Spleen (tissue), 11 donors: Measurements from ENCODE around the gene DAZL. TPM values are rescaled to one million over a fixed set of nuclear protein-coding genes. Genes with fewer than 3 reads are reported as not detected.

ENCODE experiments used
- DNase-seq: peaks from one replicate; pipeline ENCODE4 v3.0.0-alpha.2; 2020
- H3K27ac ChIP-seq, 8 donors: fragments of 200-600 bp; sonication (generic) in 7 of 8; 1 replicate in 4 of 8; 2 replicates in 4 of 8; pipeline versions ENCODE4 v1.5.0 to v1.8.0; 2016 to 2021; ENCODE audit warnings: inconsistent platforms in 4 of 8, mild to moderate bottlenecking in 4 of 8, moderate library complexity in 1 of 8
- H3K27me3 ChIP-seq, 7 donors: fragments of 200-600 bp; sonication (generic) in 6 of 7; replicated peaks in 1 of 7; 1 replicate in 4 of 7; 2 replicates in 3 of 7; pipeline versions ENCODE4 v1.5.0 to v1.8.0; 2016 to 2021; ENCODE audit warnings: inconsistent platforms in 3 of 7, mild to moderate bottlenecking in 1 of 7
- H3K36me3 ChIP-seq, 6 donors: fragments of 200-600 bp; sonication (generic) in 5 of 6; 1 replicate in 4 of 6; 2 replicates in 2 of 6; pipeline versions ENCODE4 v1.5.0 to v1.8.0; 2016 to 2021; ENCODE audit warnings: inconsistent platforms in 2 of 6
- H3K4me1 ChIP-seq, 6 donors: fragments of 200-600 bp; sonication (generic) in 5 of 6; 1 replicate in 3 of 6; 2 replicates in 3 of 6; pipeline versions ENCODE4 v1.5.0 to v1.8.0; 2016 to 2021; ENCODE audit warnings: inconsistent platforms in 3 of 6
- H3K4me3 ChIP-seq, 8 donors: fragments of 200-600 bp; sonication (generic) in 7 of 8; 1 replicate in 4 of 8; 2 replicates in 4 of 8; pipeline versions ENCODE4 v1.5.0 to v1.8.0; 2016 to 2021; ENCODE audit warnings: inconsistent platforms in 4 of 8, mild to moderate bottlenecking in 4 of 8, moderate library complexity in 2 of 8
- H3K9me3 ChIP-seq, 8 donors: fragments of 200-600 bp; sonication (generic) in 7 of 8; 1 replicate in 4 of 8; 2 replicates in 4 of 8; pipeline versions ENCODE4 v1.5.0 to v1.8.0; 2016 to 2021; ENCODE audit warnings: inconsistent platforms in 4 of 8
- CTCF ChIP-seq, 11 experiments: fragments of 200-600 bp in 7 of 11; fragments of 450-650 bp in 4 of 11; sonication (generic) in 4 of 11; IDR thresholded peaks in 8 of 11; conservative IDR thresholded peaks in 3 of 11; 1 replicate in 7 of 11; 2 replicates in 4 of 11; pipeline versions ENCODE4 v1.4.0 to v1.8.0; 2016 to 2021; ENCODE audit warnings: antibody characterized with exemption in 11 of 11, inconsistent platforms in 4 of 11, mild to moderate bottlenecking in 1 of 11
- POLR2A ChIP-seq, 3 donors: fragments of 450-650 bp; IDR thresholded peaks; one replicate each; pipeline ENCODE4 v1.5.1; 2017; ENCODE audit warnings: antibody characterized with exemption in 3 of 3, mild to moderate bottlenecking in 1 of 3
- POLR2AphosphoS5 ChIP-seq, 3 donors: sonication (generic); formaldehyde crosslinking; IDR thresholded peaks; one replicate each; pipeline ENCODE4 v1.5.1; 2017; ENCODE audit warnings: antibody characterized with exemption in 3 of 3
- WGBS, 5 donors: extraction: QIAGEN DNeasy Blood & Tissue Kit in 3 of 5; methylation state at CpG; one replicate each; pipeline versions ENCODE4 v1.1.5 to v1.1.7; 2013 to 2018; 5-methylcytosine and 5-hydroxymethylcytosine counted together
- intact Hi-C: fragments of 100-400 bp; cut with DNase I; formaldehyde crosslinking; loops from one replicate; pipeline ENCODE4 v1.15.0; 2023; ENCODE audit warnings: low total_unique reads
- polyA plus RNA-seq, 3 donors: library from polyadenylated mRNA; stranded (reverse); fragments of 200-250 nt; gene quantifications; one replicate each; pipeline ENCODE4 v1.2.1, GENCODE V29; 2013
- total RNA-seq, 7 donors: library from RNA; depleted of rRNA in 3 of 7; stranded (reverse); fragments of >200 nt in 3 of 7; fragmentation: NEBNext Ultra II Directional in 4 of 7; extraction: Animal tissue kit (Norgen Biotek cat#: 25700) in 4 of 7; gene quantifications; one replicate each; pipeline versions ENCODE4 v1.1.0 to v1.2.1, GENCODE V29; 2016 to 2021
- donor health status: healthy with polysubstance abuse.
- donor health status: DM: no; HTN: no; CAD: no; lungs with moderate emphysema.
- donor health status: DM: no; HTN: no; CAD: no.
- donor health status: Bipolar disorder and iron deficiency.
- donor health status: healthy.
- donor health status: DM: no; HTN: no; CAD: no.
- donor health status: DM: yes; HTN: yes; CAD: no.

DAZL gene
- total and polyA plus RNA-seq, 10 donors: 0.04 to 0.51 (median 0.30) TPM; not detected in 5

- TF ChIP-seq POLR2A (IDR thresholded peaks at IDR 0.05): no peak
- no peak for TF ChIP-seq POLR2AphosphoS5 (IDR thresholded peaks at IDR 0.05)
- no peak for TF ChIP-seq CTCF (IDR thresholded peaks at IDR 0.05 in 8 of 11, conservative IDR thresholded peaks at IDR 0.05 in 3 of 11)
- no peak for DNase-seq
- whole genome bisulfite sequencing, 5 donors: 95 to 98% (median 96%) methylated on average over 20 to 33 of the region's 33 CpGs
- H3K27ac ChIP-seq: no peak overlapping the region
- intact Hi-C loops: loop anchor here (5.0 to 10.0 kb wide), 3 partner anchors 430 to 1240 kb away; no protein-coding TSS in a partner anchor
- H3K4me1 ChIP-seq: peaks cover 0 to 8% (median 0%) of the 10 kb centered on the region in 6 donors
- no peaks in the 10 kb centered on the region for H3K36me3 ChIP-seq
- no peaks in the 10 kb centered on the region for H3K27me3 ChIP-seq
- no peak overlapping the region for H3K4me3 ChIP-seq
- H3K9me3 ChIP-seq: peaks cover 0 to 12% (median 0%) of the 10 kb centered on the region in 8 donors
Measured at GRCh38 chr3:16604433-16604832, 790 bp downstream of the DAZL start.

GRCh38 chr3:16601537-16602005 is 3.7 kb downstream of the DAZL start:
- TF ChIP-seq CTCF (IDR thresholded peaks at IDR 0.05 in 8 of 11, conservative IDR thresholded peaks at IDR 0.05 in 3 of 11): peak in 1 of 11 experiments; percentile 19
- no peak for TF ChIP-seq POLR2A (IDR thresholded peaks at IDR 0.05)
- Histone ChIP-seq H3K27me3 (no peaks in the 10 kb centered on the region), H3K9me3 (peaks cover 0 to 12% (median 0%) of the 10 kb centered on the region in 8 donors), H3K36me3 (no peaks in the 10 kb centered on the region), H3K4me1 (peaks cover 0 to 8% (median 0%) of the 10 kb centered on the region in 6 donors), H3K4me3 (no peak overlapping the region), H3K27ac (no peak overlapping the region)
- 29 to 38% (median 34%) methylated on average over 3 of the region's 3 CpGs for WGBS, 5 donors
- DNase-seq: no peak
- intact Hi-C loops: loop anchor here (5.0 to 10.0 kb wide), 3 partner anchors 433 to 1243 kb away; no protein-coding TSS in a partner anchor

GRCh38 chr3:16600780-16601536 is 4.3 kb downstream of the DAZL start:
- no peaks in the 10 kb centered on the region for H3K27me3 ChIP-seq
- peak; percentile 92 for DNase-seq
- no peak overlapping the region for H3K27ac ChIP-seq
- 14 to 23% (median 18%) methylated on average over 7 of the region's 7 CpGs for WGBS, 5 donors
- H3K9me3 ChIP-seq: peaks cover 0 to 12% (median 0%) of the 10 kb centered on the region in 8 donors
- TF ChIP-seq CTCF (IDR thresholded peaks at IDR 0.05 in 8 of 11, conservative IDR thresholded peaks at IDR 0.05 in 3 of 11) (peak; percentile 56 to 88 (median 80)), POLR2AphosphoS5 (IDR thresholded peaks at IDR 0.05) (no peak)
- peaks cover 0 to 8% (median 0%) of the 10 kb centered on the region in 6 donors for H3K4me1 ChIP-seq
- H3K36me3 ChIP-seq: no peaks in the 10 kb centered on the region
- no peak overlapping the region for H3K4me3 ChIP-seq
- intact Hi-C loops: loop anchor here (5.0 to 10.0 kb wide), 3 partner anchors 434 to 1244 kb away; no protein-coding TSS in a partner anchor

GRCh38 chr3:16599694-16600093 is 5.5 kb downstream of the DAZL start:
- no peak for DNase-seq
- H3K27me3 ChIP-seq: no peaks in the 10 kb centered on the region
- TF ChIP-seq POLR2A (IDR thresholded peaks at IDR 0.05) (no peak), CTCF (IDR thresholded peaks at IDR 0.05 in 8 of 11, conservative IDR thresholded peaks at IDR 0.05 in 3 of 11) (no peak), POLR2AphosphoS5 (IDR thresholded peaks at IDR 0.05) (no peak)
- WGBS, 5 donors: 46 to 69% (median 63%) methylated on average over 3 of the region's 3 CpGs
- intact Hi-C loops: loop anchor here (2.0 to 10.0 kb wide), 4 partner anchors 435 to 1245 kb away; no protein-coding TSS in a partner anchor
- H3K9me3 ChIP-seq: peaks cover 0 to 5% (median 0%) of the 10 kb centered on the region in 8 donors
- no peak overlapping the region for H3K27ac ChIP-seq
- H3K36me3 ChIP-seq: no peaks in the 10 kb centered on the region
- H3K4me1 ChIP-seq: peaks cover 0 to 8% (median 0%) of the 10 kb centered on the region in 6 donors
- H3K4me3 ChIP-seq: no peak overlapping the region
